Endothelial cell of umbilical vein (primary cell): ENCODE measurements around the gene ANP32B. TPM values are rescaled to one million over a fixed set of nuclear protein-coding genes. Genes with fewer than 3 reads are reported as not detected.

Experiments
- BruUV-seq: library from RNA; stranded (reverse); fragments of 400-500 nt; replicated peaks from 2 replicates; lab custom pipeline; 2021; lab: Mats Ljungman, UMichigan
- CTCF ChIA-PET: fragments of 300-600, 350-600 bp; sonication (Branson Sonifier 250); formaldehyde crosslinking; loops from one replicate; lab custom pipeline; 2021; ENCODE audit warnings: antibody characterized with exemption, inconsistent platforms; lab: Charles Lee
- POLR2A ChIA-PET: fragments of 300-600, 350-600 bp; sonication (Branson Sonifier 250); formaldehyde crosslinking; loops from one replicate; lab custom pipeline; 2021; ENCODE audit warnings: antibody characterized with exemption, inconsistent platforms; lab: Charles Lee
- DNase-seq: peaks from one replicate; pipeline ENCODE4 v3.0.0-alpha.2; 2011; ENCODE audit warnings: low read depth, low spot score
- FAIRE-seq: peaks from 2 replicates; lab custom pipeline; 2011; peaks lifted over from hg19 to GRCh38; lab: Jason Lieb, UNC
- H2AFZ ChIP-seq: 2 replicates; pipeline ENCODE4 v1.6.0; 2012; ENCODE audit warnings: low read depth, low read length, control low read depth, inconsistent platforms
- H3K27ac ChIP-seq: 2 replicates; pipeline ENCODE4 v1.5.1; 2011; ENCODE audit warnings: low read depth, mild to moderate bottlenecking, control low read depth, low read length, moderate library complexity; ENCODE audit not compliant: insufficient read depth
- H3K27me3 ChIP-seq, 2 experiments: 2 replicates each; pipeline versions ENCODE4 v1.6.0 to v1.6.1; 2011; ENCODE audit warnings: low read length in 2 of 2, mixed read lengths in 1 of 2; ENCODE audit not compliant: control insufficient read depth in 2 of 2, insufficient read depth in 2 of 2
- H3K36me3 ChIP-seq, 2 experiments: 2 replicates in 1 of 2; 3 replicates in 1 of 2; pipeline ENCODE4 v1.5.1; 2011; ENCODE audit warnings: low read length in 2 of 2, mild to moderate bottlenecking in 1 of 2, moderate library complexity in 1 of 2; ENCODE audit not compliant: control insufficient read depth in 2 of 2, insufficient read depth in 2 of 2; ENCODE audit errors: extremely low read depth in 1 of 2
- H3K4me1 ChIP-seq: 3 replicates; pipeline ENCODE4 v1.5.1; 2011; ENCODE audit warnings: mild to moderate bottlenecking, low read length; ENCODE audit not compliant: control insufficient read depth, insufficient read depth; ENCODE audit errors: extremely low read depth
- H3K4me2 ChIP-seq: 2 replicates; pipeline ENCODE4 v1.6.1; 2011; ENCODE audit warnings: low read length, control low read depth, mixed read lengths; ENCODE audit not compliant: insufficient read depth
- H3K4me3 ChIP-seq, 3 experiments: fragments of 200-600 bp in 1 of 3; sonication (generic), shearing (Covaris generic) in 1 of 3; replicated peaks in 1 of 3; 2 replicates each; pipeline ENCODE4 v1.5.1; 2011 to 2016; ENCODE audit warnings: control low read depth in 3 of 3, low read length in 3 of 3, mild to moderate bottlenecking in 2 of 3, inconsistent platforms in 1 of 3, low read depth in 1 of 3, moderate library complexity in 1 of 3; ENCODE audit not compliant: insufficient read depth in 1 of 3
- H3K79me2 ChIP-seq: 2 replicates; pipeline ENCODE4 v1.6.0; 2012; ENCODE audit warnings: low read length, inconsistent platforms; ENCODE audit not compliant: control insufficient read depth, insufficient read depth
- H3K9ac ChIP-seq: replicated peaks from 2 replicates; pipeline ENCODE3; 2011; ENCODE audit warnings: low read length, control low read depth; ENCODE audit not compliant: insufficient read depth; ENCODE audit errors: extremely low read depth
- H3K9me1 ChIP-seq: replicated peaks from 3 replicates; pipeline ENCODE4 v1.6.0; 2011; ENCODE audit warnings: mild to moderate bottlenecking, low read length; ENCODE audit not compliant: control insufficient read depth, insufficient read depth; ENCODE audit errors: extremely low read depth
- H3K9me3 ChIP-seq: replicated peaks from 2 replicates; pipeline ENCODE4 v1.5.1; 2012; ENCODE audit warnings: low read length, inconsistent platforms; ENCODE audit not compliant: control insufficient read depth, insufficient read depth
- H4K20me1 ChIP-seq: replicated peaks from 2 replicates; pipeline ENCODE3; 2011; ENCODE audit warnings: mild to moderate bottlenecking, low read length; ENCODE audit not compliant: control insufficient read depth, insufficient read depth; ENCODE audit errors: extremely low read depth
- EZH2 ChIP-seq: IDR thresholded peaks from 2 replicates; pipeline ENCODE4 v1.6.1; 2012; ENCODE audit warnings: borderline replicate concordance, low read depth, mild to moderate bottlenecking, moderate library complexity, low read length, inconsistent platforms; ENCODE audit not compliant: severe bottlenecking
- FOS ChIP-seq: IDR thresholded peaks from 2 replicates; pipeline ENCODE4 v1.6.1; 2011; ENCODE audit warnings: mild to moderate bottlenecking, low read length, moderate library complexity, borderline replicate concordance; ENCODE audit not compliant: insufficient read depth
- GATA2 ChIP-seq: IDR thresholded peaks from 2 replicates; pipeline ENCODE4 v1.7.0; 2011; ENCODE audit warnings: low read depth, mild to moderate bottlenecking, moderate library complexity, mixed read lengths, low read length; ENCODE audit not compliant: insufficient read length, insufficient read depth
- JUN ChIP-seq: IDR thresholded peaks from 2 replicates; pipeline ENCODE4 v1.6.1; 2011; ENCODE audit warnings: borderline replicate concordance, low read depth; ENCODE audit not compliant: insufficient read length, insufficient read depth
- MYC ChIP-seq: IDR thresholded peaks from one replicate; pipeline ENCODE4 v1.6.1; 2011; ENCODE audit warnings: mild to moderate bottlenecking, low read depth, low read length
- POLR2A ChIP-seq: IDR thresholded peaks from 2 replicates; pipeline ENCODE4 v1.6.1; 2012; ENCODE audit warnings: low read depth, mild to moderate bottlenecking, control low read depth, low read length
- POLR2AphosphoS5 ChIP-seq: IDR thresholded peaks from 2 replicates; pipeline ENCODE4 v1.6.1; 2012; ENCODE audit warnings: low read depth, mild to moderate bottlenecking, control low read depth, low read length, moderate library complexity; ENCODE audit not compliant: insufficient read depth
- dilution Hi-C: fragments of 300-500 bp; cut with MboI; formaldehyde crosslinking; loops from one replicate; pipeline ENCODE4 v1.15.0; 2019; ENCODE audit warnings: low sequenced_read_pairs; ENCODE audit not compliant: extremely low pct_ligation_motif_present
- intact Hi-C: fragments of 100-400 bp; cut with micrococcal nuclease; formaldehyde crosslinking; loops from one replicate; pipeline ENCODE4 v1.10.0; 2022
- polyA plus RNA-seq, 4 experiments: library from polyadenylated mRNA; depleted of rRNA in 3 of 4; stranded (reverse) in 3 of 4; unstranded in 1 of 4; fragments of >200 nt; gene quantifications; 2 replicates each; pipeline versions ENCODE4 v1.2.1 to v1.2.3, GENCODE V29; 2011 to 2012; ENCODE audit warnings: missing spikeins in 1 of 4
- total RNA-seq: library from RNA; stranded (reverse); gene quantifications from 2 replicates; pipeline ENCODE4 v1.2.3, GENCODE V29; 2021
- TF ChIP-seq, protein P1 (sequence below): IDR thresholded peaks from 2 replicates; pipeline ENCODE4 v1.6.1; 2011; ENCODE audit not compliant: insufficient read depth, insufficient read length
- TF ChIP-seq, protein P2 (sequence below), 2 donors: IDR thresholded peaks; 1 replicate in 1 of 2; 2 replicates in 1 of 2; pipeline ENCODE4 v1.5.1; 2011; ENCODE audit warnings: low read length in 2 of 2, mild to moderate bottlenecking in 2 of 2, moderate library complexity in 2 of 2, control low read depth in 1 of 2, inconsistent platforms in 1 of 2, low read depth in 1 of 2; ENCODE audit not compliant: insufficient read depth in 1 of 2; ENCODE audit errors: extremely low read depth in 1 of 2

ANP32B gene
- total and polyA plus RNA-seq, 2 donors (not counting 3 experiments of a cell fraction or from before 2014, with no cell fraction given) = 13.9 to 173 TPM

DNA sequence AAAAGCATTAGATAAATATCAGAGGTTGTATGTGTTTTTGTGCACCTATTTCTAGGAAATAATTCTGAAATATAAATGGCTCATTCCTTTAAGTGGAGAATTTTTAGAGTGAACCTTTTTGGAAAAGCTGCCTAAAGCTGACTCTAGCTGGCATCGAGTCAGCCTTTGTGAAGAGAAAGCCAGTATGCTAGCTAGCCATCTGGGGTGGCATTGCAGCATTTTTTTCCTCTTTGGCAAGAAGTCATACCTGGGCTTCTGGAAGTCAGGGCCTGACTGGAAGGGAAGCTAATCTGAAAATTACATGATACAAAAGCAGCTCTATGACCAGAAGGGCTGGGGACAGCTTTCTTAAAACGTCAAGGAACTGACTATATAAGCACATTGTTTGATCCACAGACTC lies 19.7 kb downstream of the ANP32B start:
- Histone ChIP-seq H4K20me1 (no peaks in the 10 kb centered on the region), H3K9ac (no peak overlapping the region), H3K4me1 (peaks cover 9% of the 10 kb centered on the region), H3K27ac (no peak overlapping the region), H2AFZ (no peak overlapping the region), H3K4me2 (no peak overlapping the region), H3K9me3 (no peaks in the 10 kb centered on the region), H3K9me1 (no peaks in the 10 kb centered on the region), H3K36me3 (peaks cover 12 to 27% of the 10 kb centered on the region in 2 experiments), H3K27me3 (no peaks in the 10 kb centered on the region), H3K4me3 (no peak overlapping the region), H3K79me2 (peaks cover 86% of the 10 kb centered on the region)
- intact Hi-C loops = no loop called here
- no peak for DNase-seq
- TF ChIP-seq POLR2AphosphoS5 (no peak), GATA2 (no peak), FOS (no peak), MYC (no peak), JUN (no peak), EZH2 (no peak), POLR2A (no peak)
- TF ChIP-seq, protein P1, sequence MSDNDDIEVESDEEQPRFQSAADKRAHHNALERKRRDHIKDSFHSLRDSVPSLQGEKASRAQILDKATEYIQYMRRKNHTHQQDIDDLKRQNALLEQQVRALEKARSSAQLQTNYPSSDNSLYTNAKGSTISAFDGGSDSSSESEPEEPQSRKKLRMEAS = no peak
- TF ChIP-seq, protein P2, sequence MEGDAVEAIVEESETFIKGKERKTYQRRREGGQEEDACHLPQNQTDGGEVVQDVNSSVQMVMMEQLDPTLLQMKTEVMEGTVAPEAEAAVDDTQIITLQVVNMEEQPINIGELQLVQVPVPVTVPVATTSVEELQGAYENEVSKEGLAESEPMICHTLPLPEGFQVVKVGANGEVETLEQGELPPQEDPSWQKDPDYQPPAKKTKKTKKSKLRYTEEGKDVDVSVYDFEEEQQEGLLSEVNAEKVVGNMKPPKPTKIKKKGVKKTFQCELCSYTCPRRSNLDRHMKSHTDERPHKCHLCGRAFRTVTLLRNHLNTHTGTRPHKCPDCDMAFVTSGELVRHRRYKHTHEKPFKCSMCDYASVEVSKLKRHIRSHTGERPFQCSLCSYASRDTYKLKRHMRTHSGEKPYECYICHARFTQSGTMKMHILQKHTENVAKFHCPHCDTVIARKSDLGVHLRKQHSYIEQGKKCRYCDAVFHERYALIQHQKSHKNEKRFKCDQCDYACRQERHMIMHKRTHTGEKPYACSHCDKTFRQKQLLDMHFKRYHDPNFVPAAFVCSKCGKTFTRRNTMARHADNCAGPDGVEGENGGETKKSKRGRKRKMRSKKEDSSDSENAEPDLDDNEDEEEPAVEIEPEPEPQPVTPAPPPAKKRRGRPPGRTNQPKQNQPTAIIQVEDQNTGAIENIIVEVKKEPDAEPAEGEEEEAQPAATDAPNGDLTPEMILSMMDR (IDR thresholded peaks at IDR 0.05; ENCODE audit: extremely low read depth in 1 of 2, insufficient read depth in 1 of 2, low read depth in 1 of 2, low read length in 2 of 2) = no peak
- ChIA-PET CTCF (interaction anchor here (1.4 to 5.3 kb wide), 3 partner anchors 13 to 83 kb away, joined by 3 to 30 read pairs (median 8); no protein-coding TSS in a partner anchor), POLR2A (no interaction called here)
- dilution Hi-C loops = no loop called here
- no TSS peak for BruUV-seq
- FAIRE-seq = no peak
